Measurements from ENCODE around the gene GJC2.

The GJC2 gene

DNA sequence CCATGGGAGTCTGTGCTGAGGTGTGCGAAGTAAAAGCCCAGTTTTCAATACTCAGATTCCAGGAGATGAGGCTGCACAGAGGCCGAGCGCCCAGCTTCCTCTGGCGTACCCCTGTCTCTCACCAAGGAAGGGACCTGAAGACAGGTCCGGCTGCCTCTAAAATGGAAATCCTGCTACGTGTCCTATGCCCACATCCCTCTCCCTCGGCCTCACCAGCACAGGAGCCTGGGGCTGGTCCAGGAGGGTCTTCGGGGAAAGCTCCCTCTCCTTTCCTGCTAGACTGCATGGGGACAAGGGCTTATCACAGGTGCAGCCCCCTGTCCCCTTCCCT is 41.0 kb upstream of the GJC2 start:
- no peak for DNase-seq
- H3K9me3 ChIP-seq (replicated peaks; ENCODE audit: insufficient read depth, low read length): no peaks in the 10 kb centered on the region
- H3K27ac ChIP-seq (ENCODE audit: low read length): peak overlapping the region; percentile 59
- H3K4me3 ChIP-seq (ENCODE audit: low read length): peak overlapping the region; percentile 100
- no peaks in the 10 kb centered on the region for H3K27me3 ChIP-seq (replicated peaks; ENCODE audit: insufficient read depth, low read length)
- H3K79me2 ChIP-seq (ENCODE audit: low read length): peaks cover 42% of the 10 kb centered on the region
- H3K9me2 ChIP-seq (replicated peaks; ENCODE audit: insufficient read depth, low read length): no peaks in the 10 kb centered on the region
- H3K9ac ChIP-seq (ENCODE audit: low read length): peak overlapping the region; percentile 99
- H2AFZ ChIP-seq (ENCODE audit: low read length): peak overlapping the region; percentile 85
- H3K4me1 ChIP-seq (ENCODE audit: low read length): peaks cover 34% of the 10 kb centered on the region
- no peaks in the 10 kb centered on the region for H4K20me1 ChIP-seq (ENCODE audit: insufficient read depth, low read length)
- H3K36me3 ChIP-seq (replicated peaks; ENCODE audit: insufficient read depth, low read length): 0 out of 2 replicates have a peak, but pooled peaks cover 3% of the 10 kb centered on the region
- TF ChIP-seq CTCF (IDR thresholded peaks at IDR 0.05; ENCODE audit: low read length) (no peak), EZH2 (optimal IDR thresholded peaks at IDR 0.05; ENCODE audit: low read depth, low read length) (no peak), EZH2phosphoT487 (IDR thresholded peaks at IDR 0.05; ENCODE audit: low read length) (no peak)
- peaks cover 30% of the 10 kb centered on the region for H3F3A ChIP-seq (ENCODE audit: insufficient read depth, low read length)
- H3K4me2 ChIP-seq (ENCODE audit: low read depth, low read length): peak overlapping the region; percentile 99

DNA sequence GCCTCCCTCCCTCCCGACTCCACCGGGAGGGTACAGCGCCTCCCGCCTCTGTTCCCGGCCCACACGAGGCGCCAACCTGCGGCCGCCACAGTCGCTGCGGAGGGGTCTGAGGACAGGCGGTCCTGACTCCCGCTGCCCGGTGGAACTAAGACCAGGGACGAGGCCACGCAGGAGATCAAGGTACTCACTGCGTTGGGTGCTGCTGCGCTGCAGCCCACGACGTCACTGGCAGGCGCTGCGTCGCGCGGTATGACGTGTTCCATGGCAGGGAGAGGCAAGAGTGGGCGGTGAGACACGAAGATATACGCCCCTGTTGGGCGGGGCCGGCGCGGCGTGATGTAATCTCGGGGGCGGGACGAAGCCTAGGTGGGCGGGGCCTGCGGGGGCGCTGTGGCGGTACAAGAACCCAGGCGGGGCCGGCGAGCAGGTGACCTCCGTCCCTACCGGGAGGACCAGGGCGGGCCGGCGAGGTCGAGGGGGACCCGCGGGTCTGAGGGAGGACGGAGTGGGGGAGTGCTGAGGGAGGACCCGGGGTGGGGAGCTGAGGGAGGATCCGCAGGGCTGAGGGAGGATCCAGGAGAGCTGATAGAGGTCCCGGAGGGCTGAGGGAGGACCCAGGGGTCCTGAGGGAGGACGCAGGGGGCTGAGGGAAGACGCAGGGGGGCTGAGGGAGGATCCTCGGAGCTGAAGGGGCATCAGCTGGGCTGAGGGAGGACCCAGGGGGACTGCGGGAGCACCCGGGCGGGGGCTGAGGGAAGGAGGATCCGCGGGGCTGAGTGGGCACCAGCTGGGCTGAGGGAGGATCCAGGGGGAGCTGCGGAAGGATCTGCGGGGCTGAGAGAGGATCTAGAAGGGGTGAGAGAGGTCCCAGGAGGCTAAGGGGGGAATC is 40.4 kb upstream of the GJC2 start, which contains the start of gene MRPL55:
Gene MRPL55 (minus strand): TSS at position 227 of the 889 bp plus-strand sequence. CDS start 1,039 bp downstream, outside the sequence.
- Histone ChIP-seq H3K4me2 (ENCODE audit: low read depth, low read length) (peak within 1 kb of the TSS; percentile 99), H3K27me3 (replicated peaks; ENCODE audit: insufficient read depth, low read length) (no peaks in the 10 kb centered on the region), H3K36me3 (replicated peaks; ENCODE audit: insufficient read depth, low read length) (0 out of 2 replicates have a peak, but pooled peaks cover 3% of the 10 kb centered on the region), H3K9me2 (replicated peaks; ENCODE audit: insufficient read depth, low read length) (no peaks in the 10 kb centered on the region), H2AFZ (ENCODE audit: low read length) (peak within 1 kb of the TSS; percentile 86), H3K9me3 (replicated peaks; ENCODE audit: insufficient read depth, low read length) (no peaks in the 10 kb centered on the region), H3K9ac (ENCODE audit: low read length) (peak within 1 kb of the TSS; percentile 99), H3K27ac (ENCODE audit: low read length) (peak within 1 kb of the TSS; percentile 59), H4K20me1 (ENCODE audit: insufficient read depth, low read length) (no peaks in the 10 kb centered on the region), H3K4me3 (ENCODE audit: low read length) (peak within 1 kb of the TSS; percentile 100), H3K4me1 (ENCODE audit: low read length) (peaks cover 28% of the 10 kb centered on the region), H3K79me2 (ENCODE audit: low read length) (peaks cover 42% of the 10 kb centered on the region), H3F3A (ENCODE audit: insufficient read depth, low read length) (peaks cover 23% of the 10 kb centered on the region)
- no peak for TF ChIP-seq EZH2phosphoT487 (IDR thresholded peaks at IDR 0.05; ENCODE audit: low read length)
- TF ChIP-seq CTCF (IDR thresholded peaks at IDR 0.05; ENCODE audit: low read length): 0 out of 2 replicates have a peak, but pooled peaks have one; percentile 17
- DNase-seq: peak; percentile 99

GRCh38 chr1:228109962-228110488 is 39.7 kb upstream of the GJC2 start:
- Histone ChIP-seq H3K27me3 (replicated peaks; ENCODE audit: insufficient read depth, low read length) (no peaks in the 10 kb centered on the region), H3K4me1 (ENCODE audit: low read length) (peaks cover 28% of the 10 kb centered on the region), H3K36me3 (replicated peaks; ENCODE audit: insufficient read depth, low read length) (0 out of 2 replicates have a peak, but pooled peaks cover 3% of the 10 kb centered on the region), H3K27ac (ENCODE audit: low read length) (peak overlapping the region; percentile 50; the same call in 1 of the 2 replicates), H3K9me3 (replicated peaks; ENCODE audit: insufficient read depth, low read length) (no peaks in the 10 kb centered on the region), H2AFZ (ENCODE audit: low read length) (peak overlapping the region; percentile 86), H4K20me1 (ENCODE audit: insufficient read depth, low read length) (no peaks in the 10 kb centered on the region), H3K9me2 (replicated peaks; ENCODE audit: insufficient read depth, low read length) (no peaks in the 10 kb centered on the region), H3K4me2 (ENCODE audit: low read depth, low read length) (peak overlapping the region; percentile 97), H3K9ac (ENCODE audit: low read length) (peak overlapping the region; percentile 99), H3F3A (ENCODE audit: insufficient read depth, low read length) (peaks cover 19% of the 10 kb centered on the region), H3K79me2 (ENCODE audit: low read length) (peaks cover 42% of the 10 kb centered on the region), H3K4me3 (ENCODE audit: low read length) (peak overlapping the region; percentile 100)
- DNase-seq: no peak
- TF ChIP-seq CTCF (IDR thresholded peaks at IDR 0.05; ENCODE audit: low read length): no peak
- no peak for TF ChIP-seq EZH2 (optimal IDR thresholded peaks at IDR 0.05; ENCODE audit: low read depth, low read length)
- no peak for TF ChIP-seq EZH2phosphoT487 (IDR thresholded peaks at IDR 0.05; ENCODE audit: low read length)
